Bronchial epithelial cell (primary cell): ENCODE measurements around the gene CSTB. TPM values are rescaled to one million over a fixed set of nuclear protein-coding genes. Genes with fewer than 3 reads are reported as not detected.

ENCODE experiments used
- DNase-seq: peaks from one replicate; pipeline ENCODE4 v3.0.0-alpha.2; 2010; ENCODE audit warnings: low read depth
- FAIRE-seq: peaks from 2 replicates; lab custom pipeline; 2011; peaks lifted over from hg19 to GRCh38; lab: Jason Lieb, UNC
- H3K27me3 ChIP-seq: 2 replicates; pipeline ENCODE4 v1.5.1; 2011; ENCODE audit warnings: low read length; ENCODE audit not compliant: control insufficient read depth, insufficient read depth
- H3K36me3 ChIP-seq: 2 replicates; pipeline ENCODE4 v1.5.1; 2011; ENCODE audit warnings: low read length; ENCODE audit not compliant: control insufficient read depth, insufficient read depth
- H3K4me3 ChIP-seq: 2 replicates; pipeline ENCODE4 v1.5.1; 2011; ENCODE audit warnings: mild to moderate bottlenecking, low read depth, low read length, control low read depth
- CTCF ChIP-seq: IDR thresholded peaks from 2 replicates; pipeline ENCODE4 v1.5.1; 2011; ENCODE audit warnings: mild to moderate bottlenecking, moderate library complexity, low read length, control low read depth, inconsistent platforms; ENCODE audit not compliant: insufficient read depth, severe bottlenecking
- total RNA-seq: library from RNA; depleted of rRNA; stranded (reverse); fragments of >200 nt; gene quantifications from 2 replicates; pipeline ENCODE4 v1.2.1, GENCODE V29; 2014

Gene CSTB
- total RNA-seq, 1 donor from 2014 or later: 31.3 TPM

DNA sequence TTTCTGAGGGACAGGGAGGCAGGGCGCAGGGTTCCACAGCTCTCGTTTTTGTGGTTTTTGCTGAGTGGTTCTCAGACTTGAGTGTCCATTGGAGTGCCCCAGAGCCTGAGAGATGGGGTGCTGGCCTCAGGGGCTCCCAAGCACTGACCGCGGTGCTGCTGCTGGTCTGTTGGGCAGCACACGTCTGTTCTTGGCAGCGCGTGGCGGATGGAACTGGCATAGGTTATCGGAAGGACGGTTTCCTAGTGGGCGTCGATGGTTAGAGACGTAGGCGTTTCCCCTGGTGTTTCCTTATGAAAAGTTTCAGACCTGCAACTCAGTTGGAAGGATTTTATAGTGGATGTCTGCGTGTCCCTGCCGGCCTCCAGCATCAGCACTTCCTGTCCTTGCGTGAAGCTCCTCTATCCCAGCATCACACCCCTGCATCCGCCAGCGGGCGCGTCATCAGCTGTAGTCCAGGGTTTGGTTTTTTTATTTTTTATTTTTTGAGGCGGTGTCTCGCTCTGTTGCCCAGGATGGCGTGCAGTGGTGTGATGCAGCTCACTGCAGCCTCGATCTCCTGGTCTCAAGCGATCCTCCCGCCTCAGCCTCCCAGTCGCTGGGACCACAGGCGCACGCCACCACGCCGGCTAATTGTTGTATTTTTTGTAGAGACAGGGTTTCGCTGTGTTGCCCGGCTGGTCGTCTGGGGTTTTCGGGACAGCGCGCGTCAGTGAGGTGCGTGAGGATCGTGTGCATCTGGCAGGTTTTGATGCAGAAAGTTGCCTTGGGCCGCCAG lies 25.1 kb upstream of the CSTB start:
- TF ChIP-seq CTCF: no peak
- peak; percentile 94 for FAIRE-seq
- no peak overlapping the region for H3K4me3 ChIP-seq
- no peak for DNase-seq
- H3K27me3 ChIP-seq: no peaks in the 10 kb centered on the region
- peaks cover 56% of the 10 kb centered on the region for H3K36me3 ChIP-seq

DNA sequence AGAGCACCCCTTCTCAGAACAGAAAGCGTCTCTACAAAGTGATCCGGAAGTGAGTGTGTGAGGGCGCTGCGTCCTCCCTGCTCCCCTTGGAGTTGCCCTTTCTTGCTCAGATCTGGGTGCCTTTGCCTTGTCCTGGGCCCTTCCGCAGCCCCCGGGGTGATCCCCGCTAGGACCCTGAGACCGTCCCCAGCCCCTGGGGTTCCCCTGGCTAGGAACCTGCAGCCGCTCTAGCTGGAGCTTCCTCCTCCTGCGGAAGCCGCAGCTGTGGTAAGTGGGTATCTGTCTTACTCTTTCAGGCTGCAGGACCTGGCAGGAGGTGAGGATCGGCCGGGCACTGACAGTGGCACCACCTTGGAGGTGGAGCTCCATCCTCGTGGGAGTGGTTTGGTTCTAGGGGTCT lies 24.5 kb upstream of the CSTB start:
- TF ChIP-seq CTCF: no peak
- no peak for DNase-seq
- FAIRE-seq: no peak
- peaks cover 57% of the 10 kb centered on the region for H3K36me3 ChIP-seq
- H3K4me3 ChIP-seq: no peak overlapping the region
- no peaks in the 10 kb centered on the region for H3K27me3 ChIP-seq

DNA sequence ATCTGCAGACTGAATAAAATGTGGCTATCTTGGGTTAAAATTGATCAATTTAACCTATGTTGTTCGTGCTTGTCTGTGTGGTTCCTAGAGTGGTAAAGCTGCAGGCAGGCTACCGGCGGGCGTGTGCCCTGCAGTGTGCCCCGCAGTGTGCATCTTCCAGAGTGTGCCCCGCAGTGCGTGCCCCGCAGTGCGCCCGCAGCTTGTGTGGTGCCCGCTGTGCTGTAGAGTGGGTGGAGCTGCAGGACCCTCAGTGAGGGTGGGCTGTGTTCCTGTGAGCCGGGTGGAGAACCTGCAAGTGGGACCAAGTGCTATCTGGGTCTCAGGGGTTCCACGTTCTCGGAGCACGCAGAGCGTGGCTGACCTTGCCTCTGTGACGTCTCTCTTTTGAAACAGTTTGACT lies 24.0 kb upstream of the CSTB start:
- no peak for DNase-seq
- no peak overlapping the region for H3K4me3 ChIP-seq
- TF ChIP-seq CTCF: no peak
- H3K36me3 ChIP-seq: peaks cover 60% of the 10 kb centered on the region
- H3K27me3 ChIP-seq: no peaks in the 10 kb centered on the region
- FAIRE-seq: no peak

GRCh38 chr21:43799301-43799840 lies 23.3 kb upstream of the CSTB start:
- Histone ChIP-seq H3K36me3 (peaks cover 66% of the 10 kb centered on the region), H3K27me3 (no peaks in the 10 kb centered on the region), H3K4me3 (no peak overlapping the region)
- DNase-seq (no peak), FAIRE-seq (no peak)
- no peak for TF ChIP-seq CTCF

- no peaks in the 10 kb centered on the region for H3K27me3 ChIP-seq
- peaks cover 73% of the 10 kb centered on the region for H3K36me3 ChIP-seq
- no peak for DNase-seq
- H3K4me3 ChIP-seq: no peak overlapping the region
- TF ChIP-seq CTCF: no peak
- no peak for FAIRE-seq
Observed at GRCh38 chr21:43797925-43798715, 22.0 kb upstream of the CSTB start.
